Measurements from ENCODE around the gene PPBP.

PPBP gene, protein sequence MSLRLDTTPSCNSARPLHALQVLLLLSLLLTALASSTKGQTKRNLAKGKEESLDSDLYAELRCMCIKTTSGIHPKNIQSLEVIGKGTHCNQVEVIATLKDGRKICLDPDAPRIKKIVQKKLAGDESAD

DNA sequence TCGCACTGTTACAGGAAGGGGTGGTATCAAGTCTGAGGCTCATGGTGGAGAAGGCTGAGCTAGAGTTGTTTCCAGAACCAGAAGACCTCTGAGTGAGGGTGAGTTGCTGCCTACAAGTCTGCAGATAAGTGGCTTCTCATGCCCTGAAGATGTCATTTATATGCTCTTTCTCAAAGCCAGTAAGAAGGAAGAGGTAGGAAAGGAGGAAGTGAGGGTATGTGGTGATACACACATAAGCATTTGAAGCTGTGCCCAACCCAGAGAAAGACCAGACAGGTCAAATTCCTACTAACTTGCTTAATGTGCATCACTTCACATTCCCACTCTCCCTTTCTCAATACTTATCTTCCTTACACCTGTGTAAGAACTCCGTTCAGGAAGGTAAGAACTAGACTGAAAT lies at the start of gene PPBP:
Gene PPBP, minus strand, starts transcription at position 130 of the 400 bp plus-strand sequence. Its CDS starts 87 bp downstream, at position 43.
- DNase-seq = no peak

DNA sequence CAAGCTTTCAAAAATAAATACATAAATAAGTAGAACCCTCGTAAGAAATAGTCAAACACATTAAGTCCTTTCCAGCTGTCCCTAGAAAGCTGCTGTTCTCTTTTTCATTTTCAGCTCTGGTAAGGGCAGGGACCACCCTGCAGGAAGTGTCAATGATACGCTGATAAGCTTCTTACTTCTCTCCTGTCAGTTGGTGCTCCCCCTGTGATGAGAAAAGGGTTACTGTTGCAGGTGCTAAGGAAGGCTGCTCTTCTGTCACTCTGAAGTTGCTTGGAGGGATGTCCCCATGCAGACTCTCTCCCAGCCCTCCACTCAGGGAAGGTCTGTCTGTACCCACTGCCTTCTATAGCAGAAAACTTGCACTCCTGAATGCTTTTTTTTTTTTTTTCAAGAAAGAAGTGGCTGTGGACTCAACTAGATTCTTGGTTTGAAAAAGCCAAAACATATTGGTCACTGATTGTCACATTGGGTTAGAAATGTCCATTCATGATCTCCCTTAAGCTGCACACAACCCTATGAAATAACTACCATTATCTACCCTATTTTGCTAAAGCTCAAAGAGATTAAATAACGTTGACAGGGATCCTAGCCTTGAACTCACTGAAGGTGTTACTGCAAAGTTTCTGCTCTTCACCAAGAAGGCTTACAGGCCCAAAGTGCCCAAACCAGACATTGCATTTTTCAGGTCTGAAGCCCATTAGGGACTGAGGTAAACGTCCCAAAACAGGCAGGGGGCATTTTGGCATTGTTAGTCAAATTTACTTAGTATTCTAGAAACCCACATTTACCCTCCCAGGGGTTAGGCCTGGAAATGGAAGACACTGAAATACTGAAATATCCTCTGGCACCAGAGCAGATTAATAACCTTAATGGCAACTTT lies 49.3 kb upstream of the PPBP start:
- no peak for DNase-seq

DNA sequence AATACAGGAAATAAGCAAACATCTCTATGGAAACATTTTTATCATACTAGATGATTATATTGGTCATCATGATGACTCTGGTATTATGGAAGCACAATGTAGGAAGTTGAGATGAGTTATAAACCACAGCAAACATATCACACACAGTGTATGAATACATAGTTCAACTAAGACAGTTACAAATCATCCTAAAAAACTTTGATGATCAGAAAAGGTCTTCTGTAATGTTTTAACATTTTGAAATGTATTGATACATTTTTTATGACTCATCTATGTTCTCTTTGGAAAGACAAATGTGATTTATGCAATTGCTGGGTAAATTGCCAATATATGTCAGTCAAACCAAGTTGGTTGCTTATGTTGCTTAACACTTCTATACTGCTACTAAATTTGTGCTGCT lies 45.7 kb upstream of the PPBP start:
- DNase-seq = no peak

DNA sequence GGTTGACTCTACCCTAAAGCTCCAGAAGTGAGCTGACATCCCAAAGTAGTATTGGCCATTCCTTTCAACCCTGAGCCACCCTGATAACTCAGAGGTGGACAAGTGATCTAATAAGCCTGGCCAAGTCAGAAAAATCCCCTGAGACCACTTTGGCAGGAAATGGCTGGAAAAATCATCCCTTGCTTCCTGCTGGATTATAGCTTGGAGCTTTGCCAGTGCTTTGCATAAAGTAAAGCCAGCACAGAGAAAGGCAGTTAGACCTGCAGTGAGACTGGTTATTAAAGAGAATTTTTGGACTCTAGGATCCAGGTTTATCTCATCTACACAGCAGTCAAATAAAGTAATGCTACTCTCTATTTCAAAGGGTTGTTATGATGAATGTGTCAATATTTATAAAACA lies 44.1 kb upstream of the PPBP start:
- no peak for DNase-seq

DNA sequence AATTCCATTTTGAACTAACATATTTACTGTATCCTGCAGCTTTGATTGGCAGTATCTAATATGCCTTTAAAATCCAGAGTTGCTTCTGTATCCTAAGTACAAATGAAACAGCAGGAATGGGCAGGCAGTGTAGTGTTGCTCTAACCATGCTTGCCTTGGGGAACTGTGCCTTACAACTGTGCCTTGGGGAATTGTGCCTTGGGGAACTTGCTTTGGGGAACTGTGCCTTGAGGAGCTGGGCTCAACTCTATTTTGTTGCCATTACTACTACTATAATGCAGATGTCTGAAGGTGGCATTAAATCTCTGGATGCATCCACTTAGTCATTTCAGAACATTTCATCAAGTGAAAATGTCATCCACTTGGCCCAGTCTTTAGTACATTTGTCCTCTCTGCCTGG lies 43.6 kb upstream of the PPBP start:
- DNase-seq = no peak

DNA sequence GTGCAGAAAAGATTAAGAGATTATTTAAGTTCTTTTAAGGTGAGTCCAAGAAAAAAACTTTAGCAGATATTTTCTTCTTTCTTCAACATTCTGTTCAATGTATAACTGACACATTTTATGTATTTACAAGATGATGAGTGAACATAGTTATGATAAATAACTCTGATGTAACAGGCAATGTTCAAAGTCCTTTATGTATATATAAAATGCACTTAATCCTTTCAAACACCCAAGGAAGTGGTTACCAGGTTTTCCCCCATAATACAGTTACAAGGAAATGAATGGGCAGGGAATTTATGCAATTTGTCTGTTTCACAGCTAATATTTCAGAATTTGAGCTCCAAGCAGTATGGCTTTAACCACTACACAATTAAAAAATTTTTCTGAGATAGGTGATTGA lies 42.3 kb upstream of the PPBP start:
- no peak for DNase-seq

DNA sequence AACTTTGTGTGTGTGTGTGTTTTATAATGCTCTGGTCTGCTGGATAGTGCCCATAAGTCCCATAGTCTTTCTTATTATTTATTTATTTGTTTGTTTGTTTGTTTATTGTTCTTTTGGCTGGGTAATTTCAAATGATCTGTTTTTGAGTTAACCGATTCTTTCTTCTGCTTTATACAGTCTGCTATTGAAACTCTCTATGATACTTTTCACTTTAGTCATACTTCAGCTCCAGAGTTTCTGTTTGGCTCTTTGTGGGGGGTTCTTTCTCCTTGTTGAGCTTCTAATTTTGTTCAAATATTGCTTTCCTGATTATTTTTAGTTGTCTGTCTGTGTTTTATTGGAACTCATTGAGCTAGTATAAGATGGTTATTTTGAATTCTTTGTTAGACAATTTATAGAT lies 40.5 kb upstream of the PPBP start:
- DNase-seq = no peak

DNA sequence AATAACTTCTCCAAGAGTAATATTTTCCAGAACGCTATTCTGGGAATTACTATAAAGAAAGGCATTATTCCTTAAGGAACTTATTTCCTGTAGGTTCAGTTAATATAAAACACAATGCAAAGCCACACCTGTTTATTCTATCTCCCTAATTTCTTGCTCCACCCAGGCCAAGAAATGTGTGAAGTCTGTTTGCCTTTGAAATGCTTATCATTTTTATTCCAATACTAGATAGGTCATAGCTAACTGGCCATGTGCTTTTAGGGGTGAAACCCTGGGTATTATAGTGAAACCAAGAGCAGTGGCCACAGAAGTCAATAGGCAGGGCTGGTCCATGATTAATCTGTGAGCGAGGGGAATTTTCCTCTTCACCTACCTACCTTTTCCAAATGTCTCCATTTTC lies 35.7 kb upstream of the PPBP start:
- DNase-seq = no peak

DNA sequence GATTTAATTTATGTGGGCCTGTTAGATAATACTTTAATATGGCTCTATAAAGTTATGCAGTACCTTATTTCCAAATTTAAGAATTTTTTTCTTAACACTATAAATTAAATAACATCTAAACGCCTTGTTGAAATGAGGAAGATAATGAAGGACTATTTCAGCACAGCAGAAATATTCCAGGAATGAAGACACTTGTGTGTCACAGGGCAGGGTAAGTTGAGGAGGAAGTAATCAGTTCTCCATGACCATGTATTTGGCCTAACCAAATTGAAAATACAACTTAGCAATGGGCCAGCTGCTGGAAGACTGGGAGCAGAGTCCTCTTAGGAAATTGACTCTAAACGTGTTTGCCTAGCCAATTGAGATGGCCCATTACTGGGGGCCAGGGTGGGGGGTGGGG lies 33.6 kb upstream of the PPBP start:
- no peak for DNase-seq

DNA sequence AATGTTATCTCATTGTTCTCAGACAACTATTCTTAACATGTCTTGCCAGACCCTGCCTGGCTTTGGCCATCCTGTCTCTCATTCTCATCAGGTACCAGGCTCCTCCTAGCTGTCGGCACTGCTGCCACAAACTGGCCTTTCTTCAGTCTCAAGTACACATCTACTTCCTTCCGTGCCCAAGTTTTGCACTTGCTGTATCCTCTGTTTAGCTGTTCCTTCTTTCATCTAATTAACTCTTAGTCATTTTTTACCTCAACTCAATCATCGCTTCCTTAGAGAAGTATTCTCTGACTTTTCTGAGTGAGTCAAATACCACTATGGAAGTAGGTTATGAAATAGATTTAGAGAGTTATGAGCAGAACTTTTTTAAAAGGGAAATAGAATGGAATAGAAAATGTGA lies 30.8 kb upstream of the PPBP start:
- no peak for DNase-seq

DNA sequence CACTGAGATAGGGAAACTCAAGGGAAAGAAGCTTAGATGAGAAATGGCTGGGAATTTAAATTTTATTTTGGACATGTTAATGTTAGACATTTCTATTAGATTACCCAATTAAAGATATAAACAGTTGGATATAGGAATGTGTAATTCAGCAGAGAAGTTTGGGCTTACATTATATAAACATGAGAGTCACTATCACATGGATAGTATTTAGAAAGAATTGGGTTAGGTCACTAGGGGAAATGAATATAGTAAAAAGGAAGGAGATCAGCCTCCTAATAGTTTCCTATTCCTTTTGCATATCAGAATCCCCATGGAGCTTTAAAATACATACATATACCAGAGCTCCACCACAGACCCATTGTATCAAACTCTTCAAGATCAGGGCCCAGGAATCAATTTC lies 30.1 kb upstream of the PPBP start:
- no peak for DNase-seq

DNA sequence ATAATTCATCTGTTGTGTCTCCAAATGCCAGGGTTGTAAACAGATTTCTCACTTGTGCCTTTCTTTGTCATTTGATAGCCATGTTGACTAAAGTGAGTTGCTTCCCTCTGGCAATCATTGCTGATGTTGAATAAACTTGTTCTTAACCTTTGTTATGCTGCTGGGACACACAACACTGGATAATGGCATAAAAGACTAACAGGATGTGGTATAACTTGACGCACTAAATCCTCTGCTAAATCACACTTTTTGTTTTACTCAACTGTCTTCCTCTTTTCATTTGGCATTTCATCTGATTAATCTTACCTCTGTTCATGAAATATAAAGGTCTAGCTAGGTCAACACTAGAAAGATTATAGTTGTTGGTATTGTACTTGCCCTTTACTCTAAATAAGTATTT lies 28.1 kb upstream of the PPBP start:
- no peak for DNase-seq

DNA sequence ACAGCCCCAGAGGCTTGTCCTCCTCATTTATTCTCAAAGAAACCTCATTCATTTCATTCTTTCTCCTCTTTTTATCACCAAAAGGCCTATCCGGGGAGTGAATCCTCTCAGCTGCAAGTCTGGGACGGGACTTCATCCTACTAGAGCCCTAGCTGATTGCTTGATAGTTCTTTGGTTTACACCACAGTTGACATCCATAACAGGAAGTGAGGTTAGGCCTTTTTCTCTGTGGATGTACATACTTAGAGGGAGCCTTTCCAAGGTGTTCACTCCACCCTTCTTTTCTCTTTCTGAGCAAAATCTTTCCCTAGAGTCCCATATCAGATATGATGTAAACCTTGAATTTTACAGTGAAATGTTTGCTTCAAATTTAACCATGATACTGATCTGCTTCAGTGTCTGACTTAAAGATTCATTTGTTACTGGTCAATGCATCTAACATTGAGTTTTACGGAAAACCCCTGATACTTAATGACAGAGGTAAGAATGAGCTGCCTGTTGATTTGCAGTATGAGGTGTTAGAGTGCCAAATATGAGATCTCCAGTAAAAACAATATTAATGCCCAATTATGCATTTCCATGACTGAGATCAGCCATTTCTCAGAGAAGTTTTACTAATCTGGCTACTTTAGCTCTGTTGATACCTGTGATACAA lies 27.3 kb upstream of the PPBP start:
- DNase-seq = no peak

DNA sequence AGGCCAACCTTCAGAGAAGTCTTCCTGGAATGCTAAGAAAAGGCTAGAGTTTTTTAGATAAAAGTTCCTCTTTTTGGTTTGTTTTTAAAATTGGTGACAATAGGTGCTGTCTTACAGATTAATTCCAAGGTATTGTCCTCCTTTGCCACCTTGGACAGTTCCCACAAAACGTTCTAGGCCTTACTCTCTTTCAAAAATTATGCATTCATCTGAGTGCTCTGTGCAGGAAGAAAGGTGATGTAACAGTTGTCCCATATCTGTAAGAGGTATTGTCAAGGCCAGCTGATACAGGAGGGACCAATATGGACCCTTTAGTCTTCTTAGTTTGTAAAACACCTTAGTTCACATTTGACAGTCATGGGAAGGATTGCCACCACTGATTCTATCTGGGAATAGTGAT lies 26.3 kb upstream of the PPBP start:
- DNase-seq = no peak

DNA sequence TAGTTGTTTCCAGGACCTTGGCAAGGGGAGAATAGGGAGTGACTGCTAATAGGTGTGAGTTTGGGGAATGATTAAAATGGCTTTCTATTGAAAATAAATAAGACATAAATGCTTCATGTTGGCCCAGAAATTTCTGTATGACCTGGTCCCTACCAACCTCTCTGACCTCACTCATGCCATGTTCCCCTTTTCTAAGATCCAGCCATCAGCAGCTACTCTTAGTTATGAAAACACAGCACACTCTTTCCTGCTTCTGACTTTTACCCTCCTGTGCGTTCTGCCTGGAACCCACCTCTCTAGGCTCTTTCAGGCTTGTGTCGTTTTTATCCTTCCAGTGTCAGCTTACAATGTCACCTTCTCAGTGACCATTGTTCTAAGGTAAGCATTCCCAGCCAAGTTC lies 25.3 kb upstream of the PPBP start:
- no peak for DNase-seq

DNA sequence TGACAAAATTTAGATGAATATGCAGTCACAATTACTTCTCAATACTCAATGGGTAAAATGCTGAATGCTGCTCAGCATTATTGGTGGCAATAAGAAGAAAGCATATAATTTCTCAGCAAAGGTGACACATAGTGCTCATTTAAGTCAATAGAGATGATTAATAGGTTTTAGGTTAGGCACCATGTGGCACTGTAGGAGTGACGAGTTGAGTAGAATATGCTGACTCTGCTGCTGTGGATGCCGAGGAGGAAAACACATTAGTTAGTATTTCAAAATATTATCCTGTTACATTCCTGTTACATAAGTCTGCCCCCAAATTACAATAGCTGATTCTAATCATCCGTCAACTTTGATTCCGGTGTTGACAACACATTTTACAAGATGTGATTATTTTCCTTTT lies 24.1 kb upstream of the PPBP start:
- no peak for DNase-seq

DNA sequence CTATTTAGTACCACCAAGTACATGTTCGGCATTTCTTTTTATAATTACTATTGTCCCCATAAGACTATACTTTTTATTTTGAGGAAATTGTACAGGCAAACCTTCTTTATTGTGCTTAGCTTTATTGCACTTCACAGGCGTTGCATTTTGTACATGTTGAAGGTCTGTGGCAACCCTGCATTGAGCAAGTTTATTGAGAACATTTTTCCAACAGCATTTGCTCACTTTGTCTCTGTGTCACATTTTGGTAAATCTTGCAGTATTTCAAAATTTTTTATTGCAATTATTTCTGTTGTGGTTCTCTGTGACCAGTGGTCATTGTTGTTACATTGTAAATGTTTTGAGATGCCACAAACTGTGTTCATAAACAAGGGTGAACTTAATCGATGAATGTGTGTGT lies 21.3 kb upstream of the PPBP start:
- DNase-seq = no peak

DNA sequence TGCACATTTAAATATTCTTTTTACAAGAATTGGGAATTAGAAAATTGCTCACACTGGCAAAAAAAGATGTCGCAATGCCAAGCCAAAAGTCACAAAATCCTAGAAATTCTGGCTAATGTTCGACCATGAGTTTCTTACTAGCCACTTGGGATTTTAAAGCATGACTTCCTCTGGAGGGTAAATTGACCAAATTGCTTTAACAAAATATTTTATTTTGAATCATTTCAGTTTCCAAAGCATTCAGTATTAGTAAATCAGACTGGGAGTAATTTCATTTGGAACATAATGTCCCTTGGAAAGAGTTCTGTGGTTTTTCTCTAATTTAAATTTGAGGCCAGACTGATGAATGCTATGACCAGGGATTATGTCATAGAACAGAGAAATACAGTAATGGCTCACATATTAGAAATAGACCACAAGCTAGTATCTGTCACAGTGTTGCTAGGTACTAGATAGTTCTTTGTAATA lies 18.1 kb upstream of the PPBP start:
- DNase-seq = no peak

DNA sequence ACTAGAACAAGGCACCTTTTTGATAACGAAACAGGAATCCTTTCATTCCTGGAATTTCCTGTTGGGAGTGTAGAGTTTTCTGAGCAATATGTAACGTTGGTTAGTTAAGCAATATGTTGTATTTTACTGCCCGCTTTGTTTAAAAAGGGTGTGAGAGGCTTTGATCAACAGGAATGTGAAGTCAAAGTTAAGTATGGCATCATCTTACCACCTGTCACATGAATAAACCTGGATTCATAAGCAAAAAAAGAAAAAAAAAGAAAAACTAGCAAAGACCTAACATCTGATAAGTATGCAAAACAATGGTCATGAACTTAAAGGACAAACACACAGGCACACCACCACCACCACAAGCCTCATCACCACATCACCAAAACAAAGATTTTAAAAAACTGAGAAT lies 17.5 kb upstream of the PPBP start:
- DNase-seq = no peak

DNA sequence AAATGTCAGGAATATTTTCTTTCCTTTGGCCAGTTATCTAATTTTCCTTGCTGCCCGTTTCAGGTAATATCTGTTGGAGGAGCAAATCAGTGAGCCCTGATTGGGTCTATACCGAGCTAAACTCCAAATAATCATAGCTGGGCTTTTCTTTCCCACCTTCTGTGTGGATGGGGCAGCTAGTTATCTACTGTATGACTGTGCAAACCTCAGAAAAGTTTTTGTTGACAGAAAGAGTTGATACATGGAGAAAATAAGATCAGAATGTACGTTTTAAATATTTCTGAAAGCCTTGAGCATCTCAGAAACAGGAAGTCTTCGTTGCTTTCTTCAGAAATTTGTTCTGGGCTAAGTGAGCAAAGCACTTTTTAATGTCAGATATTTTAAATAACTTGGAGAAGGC lies 16.7 kb upstream of the PPBP start:
- DNase-seq = no peak

DNA sequence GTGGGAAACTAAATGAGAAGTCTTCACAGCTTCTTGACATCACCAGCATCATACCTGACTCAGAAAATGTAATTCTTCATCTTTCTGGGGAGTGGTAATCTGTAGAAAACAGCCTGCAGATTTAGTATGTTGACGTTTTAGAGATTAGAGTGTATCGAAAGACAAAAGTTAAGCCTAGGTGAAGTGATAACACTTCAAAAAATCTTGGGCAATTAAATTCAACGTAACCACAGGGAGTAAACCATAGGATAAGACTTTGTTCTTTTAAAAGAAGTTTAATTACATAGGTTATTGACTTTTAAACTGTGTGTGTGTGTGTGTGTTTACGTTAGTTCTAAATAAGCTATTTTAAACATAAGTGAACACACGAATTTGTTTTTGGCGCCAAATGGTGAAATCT lies 12.3 kb upstream of the PPBP start:
- no peak for DNase-seq

DNA sequence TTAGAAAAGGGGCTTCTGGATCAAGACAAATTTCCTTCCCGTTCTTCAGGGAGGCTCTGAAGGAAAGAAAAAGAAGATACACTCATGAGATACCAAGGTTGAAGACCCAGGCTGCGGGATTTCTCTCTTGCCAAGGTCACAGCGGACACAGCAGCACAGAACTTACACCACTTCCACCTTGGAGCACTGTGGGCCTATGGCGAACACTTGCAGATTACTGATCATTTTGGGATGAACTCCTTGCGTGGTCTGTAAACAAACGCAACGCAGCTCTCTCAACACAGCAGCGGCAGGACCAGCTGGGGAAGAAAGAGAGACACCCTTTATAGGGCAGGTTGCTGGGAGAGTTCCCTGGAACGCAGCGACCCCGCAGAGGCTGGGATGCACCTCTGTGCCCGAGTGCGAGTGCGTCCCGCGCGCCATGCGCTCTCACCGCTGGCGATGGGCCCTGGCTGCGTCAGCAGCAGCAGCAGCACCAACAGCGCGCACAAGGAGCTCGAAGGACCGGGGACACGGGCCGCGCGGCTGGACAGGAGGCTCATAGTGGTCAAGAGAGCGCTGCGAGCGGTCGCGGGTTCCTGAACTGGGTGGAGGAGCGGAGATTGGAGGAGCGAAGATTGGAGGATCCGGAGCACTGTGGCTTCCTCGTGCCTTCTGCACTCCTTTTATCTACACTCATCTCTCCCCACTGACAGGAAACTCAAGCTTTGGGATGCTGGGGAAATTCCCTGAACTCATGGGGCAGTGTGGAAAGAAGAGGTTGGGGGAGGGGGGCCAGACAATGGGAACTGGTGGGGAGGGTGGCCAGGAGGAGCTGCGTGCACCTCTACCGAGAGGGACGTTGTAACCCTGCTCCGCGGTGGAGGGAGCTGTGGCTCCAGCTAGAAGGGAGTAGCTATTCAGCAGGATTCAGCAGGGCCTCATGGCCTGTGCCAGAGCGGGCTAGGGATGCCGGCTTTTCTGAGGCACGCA lies 10.3 kb upstream of the PPBP start, which contains the start of gene CXCL5:
Gene CXCL5, minus strand, starts transcription at position 638 of the 972 bp plus-strand sequence. Its CDS starts 96 bp downstream, at position 542.
- DNase-seq = no peak

DNA sequence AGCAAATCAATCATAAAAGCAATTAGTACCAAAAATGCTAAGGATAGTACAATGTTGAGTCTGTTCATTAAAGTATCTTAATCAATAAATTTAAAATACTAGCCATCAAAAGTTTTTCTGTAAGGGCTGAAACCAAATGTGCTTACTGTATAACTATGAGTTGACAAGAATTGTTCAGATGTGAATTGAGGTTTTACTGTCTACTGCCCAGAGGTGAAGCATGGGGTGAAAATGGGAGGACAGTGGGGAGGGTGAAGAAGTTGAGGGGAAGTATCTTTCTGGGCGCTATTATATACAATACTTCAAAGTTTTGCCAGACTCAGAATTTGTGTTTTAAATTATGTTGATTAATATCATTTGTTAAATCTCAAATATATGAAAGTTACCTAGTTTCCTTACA lies 4.1 kb upstream of the PPBP start:
- no peak for DNase-seq
